HepG2 (cell line): ENCODE results near the gene ITPK1. TPM values are rescaled to one million over a fixed set of nuclear protein-coding genes. Genes with fewer than 3 reads are reported as not detected.

Experiments
- ARID2 ChIP-seq: sonication (generic); formaldehyde crosslinking; IDR thresholded peaks from 2 replicates; pipeline ENCODE4 v1.8.1; 2022; ENCODE audit warnings: mild to moderate bottlenecking, missing genetic modification reagents, borderline replicate concordance
- CAMTA2 ChIP-seq: sonication (generic); formaldehyde crosslinking; IDR thresholded peaks from 2 replicates; pipeline ENCODE4 v1.4.0; 2020; ENCODE audit warnings: mild to moderate bottlenecking, missing genetic modification reagents, borderline replicate concordance
- CCDC6 ChIP-seq: sonication (generic); formaldehyde crosslinking; IDR thresholded peaks from 2 replicates; pipeline ENCODE4 v1.8.1; 2022; ENCODE audit warnings: mild to moderate bottlenecking, missing genetic modification reagents, moderate library complexity
- EED ChIP-seq: sonication (generic); formaldehyde crosslinking; IDR thresholded peaks from 2 replicates; pipeline ENCODE4 v1.5.0; 2020; ENCODE audit warnings: mild to moderate bottlenecking, missing genetic modification reagents
- EHMT2 ChIP-seq: fragments of 200-600 bp; sonication (generic); IDR thresholded peaks from 2 replicates; pipeline ENCODE4 v1.7.0; 2017; ENCODE audit warnings: antibody characterized with exemption, low read depth, low read length, borderline replicate concordance
- EZH2 ChIP-seq: conservative IDR thresholded peaks from 2 replicates; pipeline ENCODE4 v1.6.1; 2012; ENCODE audit warnings: mild to moderate bottlenecking, low read depth, low read length, moderate library complexity
- HDAC6 ChIP-seq: fragments of 200-600 bp; sonication (generic); IDR thresholded peaks from 2 replicates; pipeline ENCODE4 v1.7.0; 2017; ENCODE audit warnings: mild to moderate bottlenecking, antibody characterized with exemption, low read length, low read depth
- JARID2 ChIP-seq: sonication (generic); formaldehyde crosslinking; IDR thresholded peaks from 2 replicates; pipeline ENCODE4 v1.8.1; 2023; ENCODE audit warnings: missing genetic modification reagents, inconsistent platforms; ENCODE audit not compliant: insufficient replicate concordance
- MAF1 ChIP-seq: sonication (generic); formaldehyde crosslinking; IDR thresholded peaks from 2 replicates; pipeline ENCODE4 v1.5.0; 2020; ENCODE audit warnings: missing genetic modification reagents, borderline replicate concordance
- MED8 ChIP-seq: sonication (generic); formaldehyde crosslinking; IDR thresholded peaks from 2 replicates; pipeline ENCODE4 v1.8.1; 2023; ENCODE audit warnings: mild to moderate bottlenecking, missing genetic modification reagents; ENCODE audit not compliant: insufficient replicate concordance
- MXI1 ChIP-seq: IDR thresholded peaks from 3 replicates; pipeline ENCODE4 v1.6.1; 2012; ENCODE audit warnings: low read depth, low read length, inconsistent platforms, borderline replicate concordance
- PAF1 ChIP-seq: IDR thresholded peaks from 2 replicates; pipeline ENCODE4 v1.6.1; 2016; ENCODE audit warnings: missing genetic modification reagents, missing compliant biosample characterization
- SALL2 ChIP-seq: sonication (generic); formaldehyde crosslinking; IDR thresholded peaks from 2 replicates; pipeline ENCODE4 v1.8.1; 2023; ENCODE audit warnings: mild to moderate bottlenecking, missing genetic modification reagents, inconsistent platforms
- SP4 ChIP-seq: sonication (generic); formaldehyde crosslinking; IDR thresholded peaks from 2 replicates; pipeline ENCODE4 v1.8.1; 2023; ENCODE audit warnings: mild to moderate bottlenecking, missing genetic modification reagents
- TEAD3 ChIP-seq: optimal IDR thresholded peaks from 2 replicates; pipeline ENCODE3; 2016; ENCODE audit warnings: borderline replicate concordance
- ZFP90 ChIP-seq: sonication (generic); formaldehyde crosslinking; IDR thresholded peaks from 2 replicates; pipeline ENCODE4 v1.8.0; 2022; ENCODE audit warnings: missing genetic modification reagents, mild to moderate bottlenecking, inconsistent platforms, borderline replicate concordance
- ZMYM2 ChIP-seq: sonication (generic); formaldehyde crosslinking; IDR thresholded peaks from 2 replicates; pipeline ENCODE4 v1.8.0; 2022; ENCODE audit warnings: mild to moderate bottlenecking, missing genetic modification reagents
- ZNF446 ChIP-seq: sonication (generic); formaldehyde crosslinking; IDR thresholded peaks from 2 replicates; pipeline ENCODE4 v1.5.0; 2020; ENCODE audit warnings: mild to moderate bottlenecking, missing genetic modification reagents
- polyA plus RNA-seq, 8 experiments: library from polyadenylated mRNA; depleted of rRNA in 3 of 8; stranded (reverse) in 7 of 8; unstranded in 1 of 8; fragments of >200 nt; fragmentation: Illumina TruSeq in 4 of 8; extraction: Trizol in 4 of 8; gene quantifications; 2 replicates each; pipeline versions ENCODE4 v1.2.1 to v1.2.3, GENCODE V29; 2011 to 2016; ENCODE audit warnings: low read depth in 4 of 8, missing spikeins in 1 of 8, mixed read lengths in 1 of 8; ENCODE audit not compliant: insufficient read depth in 1 of 8
- total RNA-seq, 5 experiments: library from RNA; depleted of rRNA; stranded (reverse); fragments of >200 nt; fragmentation: Illumina TruSeq; extraction: Trizol; gene quantifications; 2 replicates each; pipeline ENCODE4 v1.2.3, GENCODE V29; 2016; ENCODE audit warnings: low read depth in 1 of 5
- TF ChIP-seq, protein P1 (sequence below): fragments of 450-650 bp; IDR thresholded peaks from 2 replicates; pipeline ENCODE4 v1.6.1; 2017
- TF ChIP-seq, protein P2 (sequence below): IDR thresholded peaks from 2 replicates; pipeline ENCODE4 v1.6.1; 2018; ENCODE audit warnings: missing genetic modification reagents, mild to moderate bottlenecking, missing compliant biosample characterization
- TF ChIP-seq, protein P3 (sequence below): IDR thresholded peaks from 2 replicates; pipeline ENCODE4 v1.6.1; 2018; ENCODE audit warnings: missing genetic modification reagents
- TF ChIP-seq, protein P4 (sequence below): sonication (generic); formaldehyde crosslinking; IDR thresholded peaks from 2 replicates; pipeline ENCODE4 v1.8.0; 2023; ENCODE audit warnings: mild to moderate bottlenecking, missing genetic modification reagents

Gene ITPK1
- total and polyA plus RNA-seq, 2 of the 13 experiments (the other 11 are each of a cell fraction or from before 2014, with no cell fraction given), result 20.5 to 47.5 TPM

DNA sequence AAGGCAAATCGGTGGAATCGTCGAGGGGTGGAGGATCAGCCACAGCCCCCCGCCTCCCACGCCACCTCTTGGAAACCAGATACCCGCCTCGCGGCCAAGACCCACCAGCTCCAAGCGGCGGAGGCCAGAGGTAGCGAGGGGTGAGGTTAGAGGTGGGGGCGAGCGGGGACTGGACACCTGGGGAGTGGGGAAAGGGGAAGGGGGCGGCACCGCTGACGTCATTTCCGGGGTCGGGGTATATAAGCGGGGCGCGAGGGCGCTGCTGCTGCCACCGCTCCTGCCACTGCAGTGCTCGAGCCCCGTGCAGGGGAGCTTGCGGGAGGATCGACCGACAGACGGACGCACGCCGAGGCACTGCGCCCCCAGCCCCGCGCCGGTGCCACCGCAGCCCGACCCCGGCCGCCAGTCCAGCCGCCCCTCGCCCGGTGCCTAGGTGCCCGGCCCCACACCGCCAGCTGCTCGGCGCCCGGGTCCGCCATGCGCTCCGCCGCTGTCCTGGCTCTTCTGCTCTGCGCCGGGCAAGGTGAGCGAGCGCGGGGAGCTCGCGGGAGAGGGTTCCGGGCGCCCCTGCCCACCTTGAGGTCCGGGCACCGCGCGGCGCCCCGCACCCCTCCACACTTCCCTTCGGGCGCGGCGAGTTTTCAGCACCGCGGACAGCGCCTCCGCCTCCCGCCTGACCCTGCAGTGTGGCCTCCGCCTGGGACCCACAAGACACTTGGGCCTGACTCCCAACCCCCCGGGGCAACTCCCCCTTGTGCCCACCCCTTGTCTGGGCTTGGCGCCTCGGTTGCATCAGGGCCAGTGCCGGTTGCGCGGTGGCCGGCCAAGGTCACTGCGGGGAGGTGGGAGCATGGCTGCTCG lies 192.6 kb downstream of the ITPK1 start, which contains the start of gene CHGA (continued):
- TF ChIP-seq MED8 (CRISPR knock-in tag) (no peak), EZH2 (no peak), ZMYM2 (CRISPR knock-in tag) (no peak), SP4 (peak; percentile 64; the same call in 1 of the 2 replicates), PAF1 (CRISPR knock-in tag) (no peak), ZFP90 (peak; percentile 89; the same call in 1 of the 2 replicates), EHMT2 (peak; percentile 85; the same call in 1 of the 2 replicates), ZNF446 (peak; percentile 88; the same call in 1 of the 2 replicates), MAF1 (CRISPR knock-in tag) (peak; percentile 95; the same call in 1 of the 2 replicates), SALL2 (CRISPR knock-in tag) (0 out of 2 replicates have a peak, but pooled peaks have one; percentile 81), HDAC6 (no peak), CCDC6 (peak; percentile 84), JARID2 (peak; percentile 68), TEAD3 (peak; percentile 57), MXI1 (peak; percentile 58; the same call in 2 of the 3 replicates), EED (CRISPR knock-in tag) (peak; percentile 70; the same call in 1 of the 2 replicates), CAMTA2 (peak; percentile 91; the same call in 1 of the 2 replicates), ARID2 (CRISPR knock-in tag) (0 out of 2 replicates have a peak, but pooled peaks have one; percentile 78)
- TF ChIP-seq, protein P1, sequence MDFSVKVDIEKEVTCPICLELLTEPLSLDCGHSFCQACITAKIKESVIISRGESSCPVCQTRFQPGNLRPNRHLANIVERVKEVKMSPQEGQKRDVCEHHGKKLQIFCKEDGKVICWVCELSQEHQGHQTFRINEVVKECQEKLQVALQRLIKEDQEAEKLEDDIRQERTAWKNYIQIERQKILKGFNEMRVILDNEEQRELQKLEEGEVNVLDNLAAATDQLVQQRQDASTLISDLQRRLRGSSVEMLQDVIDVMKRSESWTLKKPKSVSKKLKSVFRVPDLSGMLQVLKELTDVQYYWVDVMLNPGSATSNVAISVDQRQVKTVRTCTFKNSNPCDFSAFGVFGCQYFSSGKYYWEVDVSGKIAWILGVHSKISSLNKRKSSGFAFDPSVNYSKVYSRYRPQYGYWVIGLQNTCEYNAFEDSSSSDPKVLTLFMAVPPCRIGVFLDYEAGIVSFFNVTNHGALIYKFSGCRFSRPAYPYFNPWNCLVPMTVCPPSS, result no peak
- TF ChIP-seq, protein P2, sequence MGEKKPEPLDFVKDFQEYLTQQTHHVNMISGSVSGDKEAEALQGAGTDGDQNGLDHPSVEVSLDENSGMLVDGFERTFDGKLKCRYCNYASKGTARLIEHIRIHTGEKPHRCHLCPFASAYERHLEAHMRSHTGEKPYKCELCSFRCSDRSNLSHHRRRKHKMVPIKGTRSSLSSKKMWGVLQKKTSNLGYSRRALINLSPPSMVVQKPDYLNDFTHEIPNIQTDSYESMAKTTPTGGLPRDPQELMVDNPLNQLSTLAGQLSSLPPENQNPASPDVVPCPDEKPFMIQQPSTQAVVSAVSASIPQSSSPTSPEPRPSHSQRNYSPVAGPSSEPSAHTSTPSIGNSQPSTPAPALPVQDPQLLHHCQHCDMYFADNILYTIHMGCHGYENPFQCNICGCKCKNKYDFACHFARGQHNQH (CRISPR knock-in tag), result peak; percentile 56; the same call in 1 of the 2 replicates
- TF ChIP-seq, protein P3, sequence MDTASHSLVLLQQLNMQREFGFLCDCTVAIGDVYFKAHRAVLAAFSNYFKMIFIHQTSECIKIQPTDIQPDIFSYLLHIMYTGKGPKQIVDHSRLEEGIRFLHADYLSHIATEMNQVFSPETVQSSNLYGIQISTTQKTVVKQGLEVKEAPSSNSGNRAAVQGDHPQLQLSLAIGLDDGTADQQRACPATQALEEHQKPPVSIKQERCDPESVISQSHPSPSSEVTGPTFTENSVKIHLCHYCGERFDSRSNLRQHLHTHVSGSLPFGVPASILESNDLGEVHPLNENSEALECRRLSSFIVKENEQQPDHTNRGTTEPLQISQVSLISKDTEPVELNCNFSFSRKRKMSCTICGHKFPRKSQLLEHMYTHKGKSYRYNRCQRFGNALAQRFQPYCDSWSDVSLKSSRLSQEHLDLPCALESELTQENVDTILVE (CRISPR knock-in tag), result peak; percentile 86
- TF ChIP-seq, protein P4, sequence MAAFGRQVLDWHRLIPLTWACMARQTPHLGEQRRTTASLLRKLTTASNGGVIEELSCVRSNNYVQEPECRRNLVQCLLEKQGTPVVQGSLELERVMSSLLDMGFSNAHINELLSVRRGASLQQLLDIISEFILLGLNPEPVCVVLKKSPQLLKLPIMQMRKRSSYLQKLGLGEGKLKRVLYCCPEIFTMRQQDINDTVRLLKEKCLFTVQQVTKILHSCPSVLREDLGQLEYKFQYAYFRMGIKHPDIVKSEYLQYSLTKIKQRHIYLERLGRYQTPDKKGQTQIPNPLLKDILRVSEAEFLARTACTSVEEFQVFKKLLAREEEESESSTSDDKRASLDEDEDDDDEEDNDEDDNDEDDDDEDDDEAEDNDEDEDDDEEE (CRISPR knock-in tag), result peak; percentile 93
